Smooth muscle cell (in vitro differentiated cells): ENCODE data around the gene PAFAH1B1. TPM values are rescaled to one million over a fixed set of nuclear protein-coding genes. Genes with fewer than 3 reads are reported as not detected.

Experiments used
- DNase-seq: peaks from one replicate; lab custom pipeline; 2025; ENCODE audit not compliant: unreplicated experiment; lab: John Stamatoyannopoulos, UW
- H2AFZ ChIP-seq: fragments of 200-600 bp; sonication (generic); 2 replicates; pipeline ENCODE4 v1.6.0; 2016; ENCODE audit warnings: antibody characterized with exemption, low read depth, mild to moderate bottlenecking
- H3F3A ChIP-seq: fragments of 200-600 bp; sonication (generic); 2 replicates; pipeline ENCODE4 v1.6.0; 2017; ENCODE audit warnings: antibody characterized with exemption, low read depth
- H3K27ac ChIP-seq: fragments of 200-600 bp; sonication (generic); 2 replicates; pipeline ENCODE4 v1.5.1; 2016; ENCODE audit warnings: low read depth, mild to moderate bottlenecking
- H3K27me3 ChIP-seq: fragments of 200-600 bp; sonication (generic); 2 replicates; pipeline ENCODE4 v1.6.1; 2016; ENCODE audit warnings: low read depth, mild to moderate bottlenecking
- H3K36me3 ChIP-seq: fragments of 200-600 bp; sonication (generic); 2 replicates; pipeline ENCODE4 v1.5.1; 2016; ENCODE audit warnings: low read depth
- H3K4me1 ChIP-seq: fragments of 200-600 bp; sonication (generic); 2 replicates; pipeline ENCODE4 v1.5.1; 2016; ENCODE audit warnings: low read depth
- H3K4me2 ChIP-seq: fragments of 200-600 bp; sonication (generic); 2 replicates; pipeline ENCODE4 v1.6.0; 2016; ENCODE audit warnings: mild to moderate bottlenecking
- H3K4me3 ChIP-seq: fragments of 200-600 bp; sonication (generic); 2 replicates; pipeline ENCODE4 v1.5.1; 2016; ENCODE audit warnings: mild to moderate bottlenecking
- H3K79me2 ChIP-seq: fragments of 200-600 bp; sonication (generic); 2 replicates; pipeline ENCODE4 v1.6.0; 2016; ENCODE audit warnings: low read depth, mild to moderate bottlenecking
- H3K9ac ChIP-seq: fragments of 200-600 bp; sonication (generic); 2 replicates; pipeline ENCODE4 v1.6.0; 2016; ENCODE audit warnings: low read depth
- H3K9me3 ChIP-seq: fragments of 200-600 bp; sonication (generic); replicated peaks from 2 replicates; pipeline ENCODE4 v1.5.1; 2016; ENCODE audit warnings: low read depth
- H4K20me1 ChIP-seq: fragments of 200-600 bp; sonication (generic); 2 replicates; pipeline ENCODE4 v1.6.0; 2016; ENCODE audit warnings: low read depth
- CTCF ChIP-seq: fragments of 200-600 bp; sonication (generic); IDR thresholded peaks from 2 replicates; pipeline ENCODE4 v1.5.1; 2017; ENCODE audit warnings: borderline replicate concordance, mild to moderate bottlenecking, antibody characterized with exemption; ENCODE audit not compliant: insufficient read depth, poor library complexity, severe bottlenecking
- WGBS: methylation state at CpG from one replicate; pipeline ENCODE4 v1.1.7; 2016; ENCODE audit warnings: low lambda C conversion rate; 5-methylcytosine and 5-hydroxymethylcytosine counted together
- polyA plus RNA-seq: library from polyadenylated mRNA; unstranded; fragments of >200 nt; fragmentation: Nextera tagmentation; extraction: Ambion mirVana; gene quantifications from 2 replicates; pipeline ENCODE4 v1.2.1, GENCODE V29; 2016
- total RNA-seq: library from RNA; depleted of rRNA; stranded (reverse); fragments of >200 nt; gene quantifications from 2 replicates; pipeline ENCODE4 v1.2.3, GENCODE V29; 2014

Gene PAFAH1B1
- total and polyA plus RNA-seq, 2 experiments from 2014 or later: 105 to 127 TPM

- no peak overlapping the region for H3K4me3 ChIP-seq
- H3K4me1 ChIP-seq: peaks cover 3% of the 10 kb centered on the region
- H3K36me3 ChIP-seq: peaks cover 13% of the 10 kb centered on the region
- TF ChIP-seq CTCF: no peak
- H3K9me3 ChIP-seq: no peaks in the 10 kb centered on the region
- H3K79me2 ChIP-seq: peaks cover 100% of the 10 kb centered on the region
- H3F3A ChIP-seq: peaks cover 12% of the 10 kb centered on the region
- peak overlapping the region; percentile 15 for H3K27ac ChIP-seq
- H4K20me1 ChIP-seq: peaks cover 100% of the 10 kb centered on the region
- DNase-seq: no peak
- H2AFZ ChIP-seq: no peak overlapping the region
- no peak overlapping the region for H3K9ac ChIP-seq
- WGBS: 96% methylated on average over 13 of the region's 13 CpGs
- H3K27me3 ChIP-seq: no peaks in the 10 kb centered on the region
- no peak overlapping the region for H3K4me2 ChIP-seq
Measured at GRCh38 chr17:2636169-2636930, 42.9 kb downstream of the PAFAH1B1 start.

GRCh38 chr17:2637422-2637821 lies 44.0 kb downstream of the PAFAH1B1 start:
- Histone ChIP-seq H3K4me3 (no peak overlapping the region), H4K20me1 (peaks cover 100% of the 10 kb centered on the region), H3K27ac (no peak overlapping the region), H3K36me3 (peaks cover 13% of the 10 kb centered on the region), H3K4me1 (peaks cover 3% of the 10 kb centered on the region), H3K9ac (no peak overlapping the region), H3K27me3 (no peaks in the 10 kb centered on the region), H2AFZ (no peak overlapping the region), H3K79me2 (peaks cover 100% of the 10 kb centered on the region), H3F3A (peaks cover 12% of the 10 kb centered on the region), H3K9me3 (no peaks in the 10 kb centered on the region), H3K4me2 (no peak overlapping the region)
- WGBS: 93% methylated on average over 6 of the region's 6 CpGs
- no peak for TF ChIP-seq CTCF
- no peak for DNase-seq

- Histone ChIP-seq H3K27me3 (no peaks in the 10 kb centered on the region), H3K36me3 (peaks cover 4% of the 10 kb centered on the region), H3K27ac (no peak overlapping the region), H2AFZ (no peak overlapping the region), H3F3A (peaks cover 4% of the 10 kb centered on the region), H4K20me1 (peaks cover 96% of the 10 kb centered on the region), H3K4me2 (no peak overlapping the region), H3K4me3 (no peak overlapping the region), H3K79me2 (peaks cover 91% of the 10 kb centered on the region), H3K9me3 (no peaks in the 10 kb centered on the region), H3K9ac (no peak overlapping the region), H3K4me1 (no peaks in the 10 kb centered on the region)
- no peak for DNase-seq
- TF ChIP-seq CTCF: no peak
- 80% methylated on average over 6 of the region's 6 CpGs for WGBS
Measured at GRCh38 chr17:2644971-2645370, 51.5 kb downstream of the PAFAH1B1 start.

GRCh38 chr17:2647957-2648356 lies 54.5 kb downstream of the PAFAH1B1 start:
- WGBS: over 99% methylated on average over 6 of the region's 6 CpGs
- no peaks in the 10 kb centered on the region for H3K4me1 ChIP-seq

More at GRCh38 chr17:2647957-2648356, 54.5 kb downstream of the PAFAH1B1 start:
- Histone ChIP-seq H3K27me3 (no peaks in the 10 kb centered on the region), H3K27ac (no peak overlapping the region), H3K4me3 (no peak overlapping the region), H3K4me2 (no peak overlapping the region), H3K79me2 (peaks cover 91% of the 10 kb centered on the region), H3K9ac (no peak overlapping the region), H3F3A (peaks cover 10% of the 10 kb centered on the region), H3K9me3 (no peaks in the 10 kb centered on the region), H4K20me1 (peaks cover 95% of the 10 kb centered on the region), H3K36me3 (peaks cover 4% of the 10 kb centered on the region), H2AFZ (no peak overlapping the region)
- TF ChIP-seq CTCF: no peak
- no peak for DNase-seq
